ENCODE results near the gene LZTS2.

Gene LZTS2

GRCh38 chr10:100993986-100994708 is 5.5 kb upstream of the LZTS2 start:
- H3K27me3 ChIP-seq (replicated peaks): no peaks in the 10 kb centered on the region
- TF ChIP-seq CTCF (IDR thresholded peaks at IDR 0.05; ENCODE audit: low read depth, low read length, missing control alignments): peak; percentile 78
- H3K27ac ChIP-seq: no peak overlapping the region
- peak; percentile 29 for DNase-seq
- no peak overlapping the region for H3K4me3 ChIP-seq (ENCODE audit: low read depth, low read length)
- in situ Hi-C loops (cut with HindIII; ENCODE audit: low pct_ligation_motif_present, low sequenced_read_pairs): no loop called here
- peaks cover 33% of the 10 kb centered on the region for H3K36me3 ChIP-seq (replicated peaks)

GRCh38 chr10:100995181-100995580 is 4.4 kb upstream of the LZTS2 start:
- Histone ChIP-seq H3K27me3 (replicated peaks) (no peaks in the 10 kb centered on the region), H3K4me3 (ENCODE audit: low read depth, low read length) (no peak overlapping the region), H3K27ac (no peak overlapping the region), H3K36me3 (replicated peaks) (peaks cover 28% of the 10 kb centered on the region)
- TF ChIP-seq CTCF (IDR thresholded peaks at IDR 0.05; ENCODE audit: low read depth, low read length, missing control alignments): no peak
- no peak for DNase-seq
- in situ Hi-C loops (cut with HindIII; ENCODE audit: low pct_ligation_motif_present, low sequenced_read_pairs): no loop called here

DNA sequence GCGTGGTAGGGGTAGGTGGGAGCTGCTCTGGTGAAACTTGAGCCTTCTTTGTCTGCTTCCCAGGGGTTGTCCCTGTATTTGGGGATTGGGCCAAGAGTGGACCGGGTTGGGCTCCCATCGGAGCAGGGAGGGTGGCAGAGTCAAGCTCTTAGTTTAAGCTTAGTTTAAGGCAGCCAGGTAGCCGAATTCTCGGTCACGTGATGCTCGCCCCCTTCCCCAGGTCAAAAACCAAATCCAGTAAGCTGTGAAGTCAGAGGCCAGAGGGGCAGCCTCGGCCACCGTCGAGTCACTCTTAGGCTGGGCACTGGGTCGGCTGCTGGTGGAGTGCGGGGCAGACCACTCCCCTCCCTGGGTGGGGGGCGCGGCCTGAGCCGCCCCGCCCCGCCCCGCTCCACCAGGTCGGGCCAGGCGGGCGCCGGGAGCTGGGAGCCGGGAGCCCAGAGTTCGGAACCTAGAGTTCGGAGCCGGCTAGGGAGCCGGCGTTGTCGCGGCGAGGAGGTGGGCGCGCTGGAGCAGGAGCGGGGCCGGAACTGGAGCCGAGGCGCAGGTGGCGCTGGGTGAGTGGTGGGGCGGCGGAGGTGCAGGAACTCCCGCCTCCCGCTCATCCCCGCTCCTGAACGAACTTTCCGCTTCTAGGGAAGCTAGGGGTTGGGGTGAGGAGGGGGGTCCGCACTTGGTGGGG is 2.8 kb upstream of the LZTS2 start:
- H3K27ac ChIP-seq: no peak overlapping the region
- peaks cover 18% of the 10 kb centered on the region for H3K36me3 ChIP-seq (replicated peaks)
- peak overlapping the region; percentile 81 for H3K4me3 ChIP-seq (ENCODE audit: low read depth, low read length)
- no peak for DNase-seq
- no peaks in the 10 kb centered on the region for H3K27me3 ChIP-seq (replicated peaks)
- no peak for TF ChIP-seq CTCF (IDR thresholded peaks at IDR 0.05; ENCODE audit: low read depth, low read length, missing control alignments)
- in situ Hi-C loops (cut with HindIII; ENCODE audit: low pct_ligation_motif_present, low sequenced_read_pairs): no loop called here

GRCh38 chr10:100997360-100998182 is 2.0 kb upstream of the LZTS2 start:
- H3K27me3 ChIP-seq (replicated peaks): no peaks in the 10 kb centered on the region
- DNase-seq: peak; percentile 53
- in situ Hi-C loops (cut with HindIII; ENCODE audit: low pct_ligation_motif_present, low sequenced_read_pairs): no loop called here
- peak; percentile 95 for TF ChIP-seq CTCF (IDR thresholded peaks at IDR 0.05; ENCODE audit: low read depth, low read length, missing control alignments)
- H3K4me3 ChIP-seq (ENCODE audit: low read depth, low read length): peak overlapping the region; percentile 81
- H3K36me3 ChIP-seq (replicated peaks): peaks cover 18% of the 10 kb centered on the region
- H3K27ac ChIP-seq: peak overlapping the region; percentile 95

DNA sequence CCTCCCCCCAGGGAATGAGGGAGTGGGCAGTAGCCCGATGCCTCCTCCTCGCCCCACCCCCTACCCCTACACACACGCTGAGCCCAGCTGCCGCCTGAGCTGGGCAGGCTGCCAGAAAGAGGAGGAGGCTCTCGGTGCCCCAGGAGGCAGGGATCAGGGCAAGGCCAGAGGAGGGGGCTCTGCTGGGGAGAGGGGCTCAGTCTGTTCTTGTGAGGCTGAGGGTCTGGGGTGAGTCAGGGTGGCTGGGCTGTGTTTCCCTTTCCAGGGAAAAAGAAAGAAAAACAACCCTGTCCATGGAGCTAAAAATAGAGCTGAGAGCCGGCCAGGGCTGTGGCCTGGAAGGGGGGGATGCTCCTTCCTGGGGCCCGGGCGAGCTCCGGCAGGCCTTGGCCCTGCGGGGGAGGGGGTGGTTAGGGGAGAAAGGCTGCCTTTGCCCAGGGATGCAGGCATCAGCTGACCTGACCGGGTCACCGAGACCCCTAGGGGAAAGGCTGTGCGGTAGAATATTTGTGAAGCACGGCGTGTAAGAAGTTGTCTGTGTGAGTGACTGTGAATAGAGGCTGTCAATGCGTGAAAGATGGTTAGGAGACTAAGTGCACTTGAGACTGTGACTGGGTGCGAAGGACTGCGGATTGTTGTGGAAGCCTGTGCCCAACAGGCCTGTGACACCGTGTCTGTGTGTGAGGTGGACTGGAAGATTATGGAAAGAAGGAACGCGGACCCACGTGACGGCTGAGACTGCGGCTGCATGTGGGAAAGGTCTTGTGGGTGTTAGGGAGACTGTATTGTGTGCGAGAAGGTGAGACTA is 1.2 kb upstream of the LZTS2 start:
- Histone ChIP-seq H3K36me3 (replicated peaks) (peaks cover 18% of the 10 kb centered on the region), H3K27ac (peak overlapping the region; percentile 95), H3K27me3 (replicated peaks) (no peaks in the 10 kb centered on the region), H3K4me3 (ENCODE audit: low read depth, low read length) (peak overlapping the region; percentile 81)
- peak; percentile 65 for DNase-seq
- no peak for TF ChIP-seq CTCF (IDR thresholded peaks at IDR 0.05; ENCODE audit: low read depth, low read length, missing control alignments)
- in situ Hi-C loops (cut with HindIII; ENCODE audit: low pct_ligation_motif_present, low sequenced_read_pairs): no loop called here
